Tracheal epithelial cell (primary cell): Measurements from ENCODE around the gene DSC3. TPM values are rescaled to one million over a fixed set of nuclear protein-coding genes. Genes with fewer than 3 reads are reported as not detected.

ENCODE experiments used
- total RNA-seq: library from RNA; depleted of rRNA; stranded (reverse); fragments of >200 nt; gene quantifications from 2 replicates; pipeline ENCODE4 v1.2.1, GENCODE V29; 2014

DSC3 gene
- 260 and 288 TPM in 2 replicates for total RNA-seq

DNA sequence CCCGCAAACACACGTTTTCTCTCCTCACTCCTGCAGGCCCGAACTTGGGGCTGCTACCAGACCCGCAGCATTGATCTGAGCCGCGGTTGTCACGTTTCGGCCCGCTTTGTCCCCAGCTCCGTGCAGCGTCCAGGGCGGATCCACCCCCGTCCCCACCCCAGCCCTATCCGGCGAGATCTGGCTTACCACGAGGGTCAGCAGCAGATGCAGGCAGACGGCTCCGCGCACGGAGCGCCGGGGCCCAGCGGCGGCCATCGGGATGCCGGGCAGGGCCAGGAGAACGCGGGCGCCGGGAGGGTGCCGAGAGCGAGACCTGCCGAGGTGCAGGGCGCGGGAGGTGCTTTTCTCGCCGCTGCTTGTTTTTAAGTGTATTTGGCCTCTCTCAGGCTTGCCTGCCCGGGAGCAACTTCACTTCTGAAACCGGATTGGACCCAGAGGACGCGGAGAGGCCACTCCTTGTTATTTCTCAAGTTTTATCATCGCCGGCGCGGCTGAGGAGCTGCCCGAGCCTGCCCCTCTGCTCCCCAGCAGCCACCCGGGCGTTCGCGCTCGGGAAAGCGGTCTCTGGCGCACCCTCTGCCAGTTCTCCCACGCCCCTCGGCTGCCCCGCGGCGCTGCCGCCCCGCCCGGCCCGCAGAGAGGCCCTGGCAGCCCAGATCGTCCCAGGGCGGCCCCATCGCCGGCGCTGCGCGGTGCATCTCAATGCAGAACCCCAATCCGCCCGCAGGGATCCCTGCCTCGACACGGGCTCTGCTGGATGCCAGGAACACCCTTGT is at the start of gene DSC3:
Gene DSC3, minus strand, starts transcription at position 337 of the 776 bp plus-strand sequence. Its CDS starts 82 bp downstream, at position 255.

Other genes starting within 250 kb of the DSC3 start
- gene DSC2, start 59.7 kb upstream of the DSC3 start, total RNA-seq = 65.4 and 69.6 TPM in 2 replicates
- under 0.01 TPM in 1 of 2 replicates, not detected in the other for gene DSC1, start 120.1 kb upstream of the DSC3 start, total RNA-seq